Measurements from ENCODE around the gene NT5M. TPM values are rescaled to one million over a fixed set of nuclear protein-coding genes. Genes with fewer than 3 reads are reported as not detected.
A peak's percentile ranks its signal among the peaks of the same experiment; 100 is the strongest.

The NT5M gene
- total and polyA plus RNA-seq, 10 donors: 1.2 to 3.6 (median 2.6) TPM

GRCh38 chr17:17377071-17377967 lies 74.1 kb downstream of the NT5M start:
- H3K9me3 ChIP-seq: no peaks in the 10 kb centered on the region
- no peaks in the 10 kb centered on the region for H3K4me1 ChIP-seq
- WGBS, 5 donors: 89 to 96% (median 93%) methylated on average over 23 of the region's 23 CpGs
- intact Hi-C loops (cut with DNase I; ENCODE audit: low total_unique reads): loop anchor here (5.0 kb wide), 1 partner anchor 45 kb away; no protein-coding TSS in a partner anchor
- peak; percentile 13 for DNase-seq
- H3K27me3 ChIP-seq (replicated peaks in 1 of 7): peaks cover 0 to 5% (median 0%) of the 10 kb centered on the region in 7 donors
- TF ChIP-seq POLR2A (IDR thresholded peaks at IDR 0.05) (no peak), POLR2AphosphoS5 (IDR thresholded peaks at IDR 0.05) (no peak), CTCF (IDR thresholded peaks at IDR 0.05 in 8 of 11, conservative IDR thresholded peaks at IDR 0.05 in 3 of 11) (no peak)
- no peak overlapping the region for H3K4me3 ChIP-seq
- H3K27ac ChIP-seq: peak overlapping the region in 3 of 8 donors; percentile 11 to 43 (median 14)
- no peaks in the 10 kb centered on the region for H3K36me3 ChIP-seq

- peak; percentile 55 for DNase-seq
- no peak overlapping the region for H3K4me3 ChIP-seq
- TF ChIP-seq CTCF (IDR thresholded peaks at IDR 0.05 in 8 of 11, conservative IDR thresholded peaks at IDR 0.05 in 3 of 11) (no peak), POLR2A (IDR thresholded peaks at IDR 0.05) (no peak), POLR2AphosphoS5 (IDR thresholded peaks at IDR 0.05) (no peak)
- no peak overlapping the region for H3K27ac ChIP-seq
- peaks cover 0 to 8% (median 0%) of the 10 kb centered on the region in 7 donors for H3K27me3 ChIP-seq (replicated peaks in 1 of 7)
- no peaks in the 10 kb centered on the region for H3K4me1 ChIP-seq
- 79 to 87% (median 85%) methylated on average over 11 to 12 of the region's 12 CpGs for WGBS, 5 donors
- no peaks in the 10 kb centered on the region for H3K9me3 ChIP-seq
- intact Hi-C loops (cut with DNase I; ENCODE audit: low total_unique reads): loop anchor here (5.0 kb wide), 1 partner anchor 43 kb away; no protein-coding TSS in a partner anchor
- H3K36me3 ChIP-seq: no peaks in the 10 kb centered on the region
Measured at GRCh38 chr17:17379197-17379991, 76.2 kb downstream of the NT5M start.

- no peaks in the 10 kb centered on the region for H3K4me1 ChIP-seq
- no peak overlapping the region for H3K4me3 ChIP-seq
- WGBS, 5 donors: 82 to 92% (median 87%) methylated on average over 17 to 18 of the region's 18 CpGs
- H3K27me3 ChIP-seq (replicated peaks in 1 of 7): peaks cover 0 to 8% (median 0%) of the 10 kb centered on the region in 7 donors
- no peaks in the 10 kb centered on the region for H3K9me3 ChIP-seq
- DNase-seq: peak; percentile 43
- H3K27ac ChIP-seq: no peak overlapping the region
- intact Hi-C loops (cut with DNase I; ENCODE audit: low total_unique reads): no loop called here
- no peaks in the 10 kb centered on the region for H3K36me3 ChIP-seq
- TF ChIP-seq CTCF (IDR thresholded peaks at IDR 0.05 in 8 of 11, conservative IDR thresholded peaks at IDR 0.05 in 3 of 11) (no peak), POLR2A (IDR thresholded peaks at IDR 0.05) (no peak), POLR2AphosphoS5 (IDR thresholded peaks at IDR 0.05) (no peak)
Measured at GRCh38 chr17:17380145-17380925, 77.2 kb downstream of the NT5M start.

Data from spleen (tissue), 11 donors.